Frontal cortex (tissue), 4 donors: ENCODE data around the gene AMD1. TPM values are rescaled to one million over a fixed set of nuclear protein-coding genes. Genes with fewer than 3 reads are reported as not detected.

Source experiments
- DNase-seq, 2 donors: peaks; one replicate each; pipeline ENCODE4 v3.0.0; 2012; ENCODE audit warnings: low spot score in 2 of 2
- FAIRE-seq: peaks from 2 replicates; lab custom pipeline; 2012; peaks lifted over from hg19 to GRCh38; lab: Jason Lieb, UNC
- small RNA-seq: library from RNA; depleted of rRNA; stranded (forward); fragments of <200 nt; gene quantifications from one replicate; pipeline ENCODE3, GENCODE V24; 2014
- total RNA-seq: library from RNA; depleted of rRNA; stranded (reverse); fragments of >200 nt; gene quantifications from one replicate; pipeline ENCODE4 v1.2.3, GENCODE V29; 2014
- donor health status: control.
- donor health status: control.
- donor health status: control.

AMD1 gene
- total RNA-seq, 1 donor from 2014 or later: 116 TPM

DNA sequence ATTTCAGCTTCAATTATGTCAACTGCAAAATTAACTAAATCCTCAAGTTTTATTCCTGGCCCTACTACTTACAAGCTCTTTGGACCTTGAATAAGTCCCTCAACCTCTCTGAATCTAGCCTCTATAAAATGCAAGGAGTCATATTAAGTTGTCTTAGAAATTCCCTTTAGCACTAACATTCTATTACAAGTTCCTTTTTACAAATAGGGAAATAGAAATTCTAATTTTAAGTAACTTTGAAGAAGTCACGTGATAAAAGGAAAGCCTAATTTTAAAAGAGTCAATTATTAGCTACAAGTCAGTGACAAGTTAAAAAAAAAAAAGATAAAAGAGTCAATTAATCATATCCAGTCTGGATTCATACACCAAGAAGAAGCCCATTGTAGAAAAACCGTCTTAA lies 59.3 kb downstream of the AMD1 start:
- FAIRE-seq (no peak), DNase-seq (no peak)

DNA sequence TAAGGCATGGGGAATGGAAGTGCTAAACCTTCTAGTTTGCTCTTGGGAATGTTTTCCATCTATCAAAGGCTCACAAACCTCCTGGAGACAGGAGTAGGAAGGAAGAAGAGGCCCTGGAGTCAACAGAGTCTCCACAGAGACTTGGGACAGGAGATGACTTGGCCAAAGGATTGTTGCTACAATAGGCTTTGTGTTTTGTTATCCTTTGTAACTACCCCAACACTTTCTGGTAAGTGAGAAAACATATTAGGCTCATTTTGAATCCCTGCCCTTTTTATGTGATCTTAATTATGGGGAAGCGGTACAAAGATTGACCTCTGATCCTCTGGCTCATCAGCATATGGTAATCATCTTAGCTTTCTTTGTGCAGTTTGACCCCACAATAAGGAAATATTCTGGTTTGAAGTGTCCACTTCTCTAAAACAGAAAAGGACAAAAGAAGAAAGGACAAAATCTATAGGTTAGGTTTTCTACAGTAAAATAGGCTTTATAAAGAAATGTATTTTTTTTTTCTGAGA lies 59.9 kb downstream of the AMD1 start:
- DNase-seq (no peak), FAIRE-seq (no peak)

DNA sequence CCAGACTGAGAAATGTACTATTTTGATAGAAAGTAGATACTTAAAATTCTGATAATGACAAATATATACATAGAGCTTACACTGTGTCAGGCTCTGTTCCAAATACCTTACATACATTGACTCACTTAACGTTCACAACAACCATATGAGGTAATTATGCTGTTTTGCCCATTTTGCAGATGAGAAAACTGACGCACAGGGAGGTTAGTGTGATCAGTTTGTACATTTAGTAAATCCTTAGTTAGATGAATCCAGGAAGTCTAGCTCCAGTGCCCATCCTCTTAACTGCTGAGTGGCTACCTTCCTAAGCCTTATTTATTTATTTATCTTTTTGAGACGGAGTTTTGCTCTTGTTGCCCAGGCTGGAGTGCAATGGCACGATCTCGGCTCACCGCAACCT lies 60.6 kb downstream of the AMD1 start:
- no peak for DNase-seq
- no peak for FAIRE-seq

DNA sequence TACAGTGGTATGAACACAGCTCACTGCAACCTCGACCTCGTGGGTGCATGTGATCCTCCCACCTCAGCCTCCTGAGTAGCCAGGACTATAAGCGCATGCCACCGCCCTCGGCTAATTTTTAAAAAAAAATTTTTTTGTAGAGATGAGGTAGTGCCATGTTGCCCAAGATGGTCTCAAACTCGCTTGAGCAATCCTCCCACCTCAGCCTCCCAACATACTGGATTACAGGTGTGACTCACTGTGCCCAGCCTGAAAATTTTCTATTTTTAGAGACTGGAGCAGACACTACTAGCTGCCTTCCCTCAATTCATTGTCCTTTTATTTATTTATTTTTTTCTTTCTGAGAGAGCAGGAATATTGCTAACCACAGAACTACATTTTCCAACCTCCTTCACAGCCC lies 63.6 kb downstream of the AMD1 start:
- FAIRE-seq (no peak), DNase-seq (no peak)

DNA sequence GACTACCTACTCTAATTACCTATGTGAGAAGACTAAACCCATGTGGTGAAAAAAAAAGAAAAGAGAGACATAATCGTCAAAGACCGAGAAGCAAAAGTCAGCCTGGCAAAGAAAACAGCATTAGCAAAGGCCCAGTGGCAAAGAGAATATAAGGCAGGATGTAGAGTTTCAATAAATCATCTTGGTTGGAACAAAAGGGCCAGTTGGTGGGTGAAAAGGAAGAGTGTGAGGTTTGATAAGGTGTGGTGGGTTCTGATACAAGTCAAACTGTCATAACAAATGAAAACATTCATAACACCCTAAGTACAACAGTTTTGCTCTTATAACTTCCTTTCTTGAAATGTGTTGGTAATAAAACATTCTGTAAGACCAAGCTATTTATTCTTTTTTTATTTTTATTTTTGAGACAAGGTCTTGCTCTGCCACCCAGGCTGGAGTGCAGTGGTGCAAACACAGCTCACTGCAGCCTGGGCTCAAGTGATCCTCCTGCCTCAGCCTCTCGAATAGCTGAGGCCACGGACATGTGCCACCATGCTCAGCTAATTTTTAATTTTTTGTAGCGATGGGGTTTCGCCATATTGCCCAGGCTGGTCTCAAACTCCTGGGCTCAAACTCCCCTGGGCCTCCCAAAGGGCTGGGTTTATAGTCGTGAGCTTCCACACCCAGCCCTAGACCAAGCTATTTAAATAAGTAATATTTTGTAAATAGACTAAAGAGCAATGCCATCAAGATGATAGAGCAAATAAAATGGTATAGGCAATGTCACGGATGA lies 65.0 kb downstream of the AMD1 start:
- FAIRE-seq: no peak
- DNase-seq: no peak

DNA sequence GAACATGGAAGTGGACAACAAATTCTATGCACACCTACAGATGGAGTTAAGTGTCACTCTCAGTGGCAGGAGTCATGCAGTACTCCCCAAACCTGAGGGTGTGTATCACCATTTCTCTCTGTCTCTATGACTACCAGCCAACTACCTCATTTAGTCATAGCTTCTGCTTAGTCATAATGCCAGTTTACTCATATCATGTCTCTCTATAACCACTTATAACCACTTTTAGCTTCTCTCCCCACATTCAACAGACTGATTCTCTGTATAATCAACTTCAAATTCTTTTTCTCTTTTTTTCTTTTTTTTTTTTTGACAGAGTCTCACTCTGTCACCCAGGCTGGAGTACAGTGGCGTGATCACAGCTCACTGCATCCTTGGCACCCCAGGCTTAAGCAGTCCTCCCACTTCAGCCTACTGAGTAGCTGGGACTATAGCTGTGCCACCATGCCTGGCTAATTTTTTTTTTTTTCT lies 70.1 kb downstream of the AMD1 start:
- peak in 1 of 2 donors; percentile 22 for DNase-seq
- no peak for FAIRE-seq

Small RNA genes lying within 50 kb of the gene (small RNA-seq; reads per million reads assigned to genes)
- gene RNU6-1115P (not detected), gene SNORA40C (not detected)

Other genes with a start within 250 kb of the AMD1 start
- gene CDK19, start 59.3 kb upstream of the AMD1 start, total RNA-seq: 62.4 TPM
- 71.3 TPM for gene GTF3C6, start 83.9 kb downstream of the AMD1 start, total RNA-seq
- 15.5 TPM for gene RPF2, start 107.3 kb downstream of the AMD1 start, total RNA-seq
- 11.0 TPM for gene SLC16A10, start 212.7 kb downstream of the AMD1 start, total RNA-seq